Glomerular endothelial cell (primary cell): Measurements from ENCODE around the gene LMNTD2. TPM values are rescaled to one million over a fixed set of nuclear protein-coding genes. Genes with fewer than 3 reads are reported as not detected.

ENCODE experiments used
- DNase-seq: peaks from one replicate; pipeline ENCODE4 v3.0.0-alpha.2; 2011; ENCODE audit warnings: low read depth, low spot score; ENCODE audit errors: extremely low read depth
- total RNA-seq: library from RNA; depleted of rRNA; stranded (reverse); fragments of >200 nt; gene quantifications from 2 replicates; pipeline ENCODE4 v1.2.3, GENCODE V29; 2015

LMNTD2 gene
- total RNA-seq, 1 donor from 2014 or later: 3.3 TPM

- peak; percentile 14 for DNase-seq
Measured at GRCh38 chr11:535519-536454, 24.8 kb downstream of the LMNTD2 start, which contains the start of gene HRAS. TSS of gene HRAS (minus strand) at chr11:535576.

DNA sequence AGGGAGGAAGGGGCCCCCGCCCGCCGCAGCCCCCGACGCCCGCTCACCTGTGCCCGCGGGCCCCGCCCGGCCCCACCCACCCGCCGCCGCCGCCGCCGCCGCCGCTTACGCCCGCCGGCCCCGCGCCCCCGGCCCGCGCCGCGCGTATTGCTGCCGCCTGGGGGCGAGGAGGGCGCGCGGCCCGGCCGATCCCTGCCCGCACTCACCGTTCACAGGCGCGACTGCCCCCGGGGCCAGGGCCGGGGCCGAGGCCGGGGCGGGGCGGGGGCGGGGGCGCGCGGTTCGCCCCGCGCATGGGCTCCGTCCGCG, 25.4 kb downstream of the LMNTD2 start:
- DNase-seq: no peak

DNA sequence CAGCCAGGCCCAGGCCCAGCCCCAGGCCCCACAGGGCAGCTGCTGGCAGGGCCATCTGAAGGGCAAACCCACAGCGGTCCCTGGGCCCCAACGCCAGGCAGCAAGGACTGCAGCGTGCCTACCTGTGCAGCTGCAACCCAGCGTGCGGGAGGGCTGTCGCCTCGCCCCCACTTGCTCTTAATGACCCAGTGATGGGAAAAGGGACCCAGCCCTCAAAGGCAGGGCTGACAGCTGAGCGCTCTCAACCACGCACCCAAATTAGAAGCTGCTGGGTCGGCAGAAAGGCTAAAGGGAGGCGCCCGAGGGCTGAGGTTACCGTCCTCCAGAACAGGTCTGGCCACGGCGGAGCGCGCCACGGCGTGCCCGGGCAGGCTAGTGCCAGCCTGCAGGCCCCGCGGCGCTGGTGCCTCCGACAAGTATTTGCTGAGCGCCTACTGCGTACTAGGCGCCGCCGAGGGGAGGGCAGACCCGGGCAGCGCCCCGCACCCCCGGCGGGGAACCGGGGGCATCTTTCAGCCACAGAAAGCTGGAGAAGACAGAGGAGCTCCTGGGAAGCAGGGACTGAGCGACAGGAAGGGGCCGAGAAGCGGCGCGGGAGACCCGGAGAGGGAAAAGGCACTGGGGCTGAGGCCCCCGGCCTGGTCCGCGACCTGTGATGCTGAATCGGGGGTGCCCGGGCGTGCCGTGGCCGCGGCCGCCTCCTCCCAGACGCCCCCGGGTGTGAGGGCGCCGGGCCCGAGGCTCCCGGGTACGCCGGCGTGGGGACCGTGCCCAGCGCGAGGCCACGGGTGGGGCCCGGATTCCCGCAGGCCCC, 25.9 kb downstream of the LMNTD2 start:
- no peak for DNase-seq

GRCh38 chr11:533586-534395, 26.7 kb downstream of the LMNTD2 start:
- no peak for DNase-seq

- DNase-seq: no peak
Measured at GRCh38 chr11:532986-533585, 27.5 kb downstream of the LMNTD2 start.

- DNase-seq: no peak
Measured at GRCh38 chr11:532527-532985, 28.0 kb downstream of the LMNTD2 start.

- no peak for DNase-seq
Measured at GRCh38 chr11:531919-532526, 28.5 kb downstream of the LMNTD2 start.

DNA sequence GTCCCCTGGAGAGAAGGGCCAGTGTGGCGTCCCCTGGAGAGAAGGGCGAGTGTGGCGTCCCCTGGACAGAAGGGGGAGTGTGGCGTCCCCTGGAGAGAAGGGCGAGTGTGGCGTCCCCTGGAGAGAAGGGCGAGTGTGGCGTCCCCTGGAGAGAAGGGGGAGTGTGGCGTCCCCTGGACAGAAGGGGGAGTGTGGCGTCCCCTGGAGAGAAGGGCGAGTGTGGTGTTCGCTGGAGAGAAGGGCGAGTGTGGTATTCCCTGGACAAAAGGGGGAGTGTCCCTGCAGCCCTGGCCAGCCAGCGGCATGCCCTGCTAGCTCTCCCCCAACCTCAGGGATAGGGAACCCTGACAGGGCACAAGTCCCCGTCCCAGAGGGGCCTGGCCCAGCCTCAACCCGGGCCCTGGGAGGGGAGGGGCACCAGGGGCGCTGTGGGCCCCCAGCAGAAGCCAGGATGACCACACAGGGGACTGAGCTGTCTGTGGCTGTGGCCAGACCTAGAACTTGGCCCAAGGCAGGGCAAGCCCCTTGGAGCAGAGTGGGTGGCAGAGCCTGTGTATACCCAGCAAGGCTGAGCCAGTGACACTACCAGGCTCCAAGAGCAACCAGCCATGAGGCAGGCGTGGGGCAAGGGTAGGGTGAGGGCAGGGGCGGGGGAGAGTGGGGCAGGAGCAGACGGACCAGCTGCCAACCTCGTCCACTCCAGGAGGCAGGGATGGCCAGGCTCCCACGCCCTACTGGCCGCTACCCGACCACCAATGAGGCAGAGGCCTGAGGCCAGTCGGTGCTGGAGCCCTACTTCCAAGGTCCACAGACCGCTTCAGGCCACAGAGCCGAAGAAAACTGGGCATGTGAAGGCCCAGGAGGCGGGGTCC, 29.3 kb downstream of the LMNTD2 start:
- no peak for DNase-seq

GRCh38 chr11:529728-530411, 30.7 kb downstream of the LMNTD2 start:
- no peak for DNase-seq

DNA sequence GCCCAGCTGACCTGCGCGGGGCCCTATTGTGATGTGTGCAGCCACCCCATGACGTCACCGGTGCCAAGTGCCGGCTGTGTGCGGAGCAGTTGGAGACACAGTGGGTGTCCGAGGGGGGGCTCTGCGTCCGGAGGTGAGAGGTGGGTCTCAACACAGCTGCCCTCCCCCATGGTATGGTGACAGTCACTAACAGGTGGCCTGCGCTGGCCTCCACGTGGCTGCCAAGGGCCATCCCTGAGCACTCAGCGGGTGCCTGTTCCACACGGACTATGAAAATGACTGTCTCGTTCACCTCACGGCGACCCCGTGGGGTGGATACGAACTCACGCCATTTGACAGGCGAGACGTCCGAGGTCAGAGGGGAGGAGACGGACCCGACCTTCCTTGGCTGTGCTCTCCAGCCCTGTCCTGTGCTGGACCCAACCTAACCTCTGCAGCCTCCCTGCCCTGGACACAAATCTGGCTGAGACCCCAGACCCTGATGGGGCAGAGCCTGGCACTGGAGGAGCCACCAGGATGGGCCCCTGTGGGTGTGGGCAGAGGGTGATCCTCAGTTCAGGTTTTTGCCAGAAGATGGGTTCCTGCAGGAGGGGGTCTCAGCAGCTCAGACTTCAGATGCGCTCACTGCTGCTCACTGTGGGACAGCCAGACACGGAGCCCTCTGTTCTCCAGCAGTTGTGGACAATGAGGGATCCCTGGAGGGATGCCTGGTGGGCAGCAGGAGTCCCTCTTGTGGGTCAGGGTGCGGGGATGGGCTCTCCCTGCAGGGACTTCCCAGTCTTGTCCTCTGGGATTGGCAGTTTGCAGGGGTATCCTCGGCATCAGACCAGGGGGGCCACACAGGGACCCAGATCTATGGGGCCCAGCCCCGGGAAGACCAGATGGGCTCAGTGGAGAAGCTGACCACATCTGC, 31.5 kb downstream of the LMNTD2 start:
- DNase-seq: no peak

DNA sequence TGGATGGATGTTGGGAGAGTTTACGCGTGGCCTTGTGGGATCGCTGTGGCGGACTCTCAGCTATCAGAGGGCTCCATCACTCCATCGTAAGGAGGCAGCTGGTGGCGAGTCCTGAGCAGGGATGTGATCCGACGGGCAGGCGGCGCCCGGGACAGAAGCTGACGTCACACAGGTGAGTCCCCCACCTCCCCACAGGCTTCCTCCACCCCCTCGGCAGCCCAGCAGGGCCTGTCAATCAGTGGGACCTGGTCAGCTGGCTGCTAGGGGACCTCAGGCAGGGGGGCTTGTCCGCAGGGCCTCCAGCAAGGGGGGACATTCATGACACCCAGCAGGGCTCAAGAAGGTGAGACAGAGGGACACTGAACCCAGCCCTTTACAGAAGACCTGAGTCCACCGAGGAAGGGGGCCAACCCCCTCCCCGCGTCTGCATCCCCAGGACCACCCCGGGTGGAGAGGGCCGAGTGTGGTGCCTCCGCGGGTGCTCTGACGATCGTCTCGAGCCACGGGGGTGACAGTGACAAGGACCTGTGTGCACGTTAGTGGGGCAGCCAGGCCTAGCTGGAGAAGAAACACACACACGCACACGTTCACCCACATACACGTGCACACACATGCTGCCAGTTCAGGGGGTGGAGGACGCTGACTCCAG, 32.2 kb downstream of the LMNTD2 start:
- no peak for DNase-seq

- DNase-seq: no peak
Measured at GRCh38 chr11:526192-526591, 34.3 kb downstream of the LMNTD2 start.

- no peak for DNase-seq
Measured at GRCh38 chr11:521177-521688, 39.3 kb downstream of the LMNTD2 start.

- DNase-seq: no peak
Measured at GRCh38 chr11:520428-521176, 39.9 kb downstream of the LMNTD2 start.

GRCh38 chr11:518463-519202, 41.9 kb downstream of the LMNTD2 start:
- DNase-seq: peak; percentile 67
